Muscle of leg (tissue), 11 donors: ENCODE measurements around the gene SEPTIN11. TPM values are rescaled to one million over a fixed set of nuclear protein-coding genes. Genes with fewer than 3 reads are reported as not detected.
A peak's percentile ranks its signal among the peaks of the same experiment; 100 is the strongest.

ENCODE experiments used
- DNase-seq: peaks from one replicate; pipeline ENCODE4 v3.0.0; 2013
- H3K27ac ChIP-seq: one replicate; pipeline ENCODE4 v1.5.1; 2013; ENCODE audit warnings: mild to moderate bottlenecking, low read length, control low read depth
- H3K27me3 ChIP-seq: one replicate; pipeline ENCODE4 v1.6.1; 2013; ENCODE audit warnings: low read length; ENCODE audit not compliant: control insufficient read depth, insufficient read depth
- H3K36me3 ChIP-seq: one replicate; pipeline ENCODE4 v1.6.1; 2013; ENCODE audit warnings: low read length; ENCODE audit not compliant: control insufficient read depth, insufficient read depth
- H3K4me1 ChIP-seq: one replicate; pipeline ENCODE4 v1.6.1; 2013; ENCODE audit warnings: low read length; ENCODE audit not compliant: control insufficient read depth, insufficient read depth
- H3K4me3 ChIP-seq: one replicate; pipeline ENCODE4 v1.5.1; 2013; ENCODE audit warnings: low read length, control low read depth
- H3K9me3 ChIP-seq: replicated peaks from 2 replicates; pipeline ENCODE4 v1.6.1; 2013; ENCODE audit warnings: low read depth, low read length; ENCODE audit not compliant: control insufficient read depth
- WGBS: methylation state at CpG from one replicate; pipeline ENCODE4 v1.1.5; 2013; ENCODE audit warnings: missing lambda C conversion rate; ENCODE audit not compliant: insufficient coverage; 5-methylcytosine and 5-hydroxymethylcytosine counted together
- polyA plus RNA-seq, 8 donors: library from polyadenylated mRNA; unstranded; fragments of 120-200 nt; gene quantifications; one replicate each; pipeline versions ENCODE4 v1.2.1 to v1.2.3, GENCODE V29; 2013; ENCODE audit warnings: inconsistent platforms in 1 of 8, low replicate concordance in 1 of 8; ENCODE audit not compliant: insufficient read length in 8 of 8, insufficient read depth in 1 of 8
- total RNA-seq: library from RNA; stranded (reverse); fragments of 120-200 nt; gene quantifications from one replicate; pipeline ENCODE4 v1.2.4, GENCODE V29; 2013

Gene SEPTIN11
- total and polyA plus RNA-seq, 9 donors, result 198 to 369 (median 271) TPM

GRCh38 chr4:76930685-76931084 lies 18.9 kb upstream of the SEPTIN11 start:
- Histone ChIP-seq H3K27me3 (no peaks in the 10 kb centered on the region), H3K27ac (no peak overlapping the region), H3K4me1 (no peaks in the 10 kb centered on the region), H3K36me3 (no peaks in the 10 kb centered on the region), H3K4me3 (no peak overlapping the region), H3K9me3 (no peaks in the 10 kb centered on the region)
- WGBS, result no CpG with 5 or more reads among the region's 2 CpGs
- no peak for DNase-seq

GRCh38 chr4:76931087-76931486 lies 18.5 kb upstream of the SEPTIN11 start:
- DNase-seq, result no peak
- Histone ChIP-seq H3K4me3 (no peak overlapping the region), H3K9me3 (no peaks in the 10 kb centered on the region), H3K4me1 (no peaks in the 10 kb centered on the region), H3K27ac (no peak overlapping the region), H3K36me3 (no peaks in the 10 kb centered on the region), H3K27me3 (no peaks in the 10 kb centered on the region)

GRCh38 chr4:76931576-76932276 lies 17.8 kb upstream of the SEPTIN11 start:
- no peaks in the 10 kb centered on the region for H3K27me3 ChIP-seq
- no peaks in the 10 kb centered on the region for H3K9me3 ChIP-seq
- no peak overlapping the region for H3K4me3 ChIP-seq
- no peaks in the 10 kb centered on the region for H3K36me3 ChIP-seq
- 38% methylated on average over 1 of the region's 7 CpGs for WGBS
- H3K4me1 ChIP-seq, result no peaks in the 10 kb centered on the region
- H3K27ac ChIP-seq, result no peak overlapping the region
- DNase-seq, result no peak

- no peaks in the 10 kb centered on the region for H3K36me3 ChIP-seq
- H3K4me1 ChIP-seq, result no peaks in the 10 kb centered on the region
- H3K27ac ChIP-seq, result no peak overlapping the region
- no peak for DNase-seq
- WGBS, result no CpG with 5 or more reads among the region's 2 CpGs
- H3K9me3 ChIP-seq, result peaks cover 3% of the 10 kb centered on the region
- no peaks in the 10 kb centered on the region for H3K27me3 ChIP-seq
- no peak overlapping the region for H3K4me3 ChIP-seq
Observed at GRCh38 chr4:76939184-76939583, 10.4 kb upstream of the SEPTIN11 start.

- no CpG with 5 or more reads among the region's 6 CpGs for WGBS
- no peak for DNase-seq
- no peaks in the 10 kb centered on the region for H3K27me3 ChIP-seq
- H3K36me3 ChIP-seq, result peaks cover 4% of the 10 kb centered on the region
- H3K9me3 ChIP-seq, result peaks cover 3% of the 10 kb centered on the region
- no peak overlapping the region for H3K27ac ChIP-seq
- no peak overlapping the region for H3K4me3 ChIP-seq
- H3K4me1 ChIP-seq, result peaks cover 12% of the 10 kb centered on the region
Observed at GRCh38 chr4:76943129-76943620, 6.4 kb upstream of the SEPTIN11 start.

GRCh38 chr4:76943790-76944189 lies 5.8 kb upstream of the SEPTIN11 start:
- Histone ChIP-seq H3K4me1 (peaks cover 16% of the 10 kb centered on the region), H3K27ac (no peak overlapping the region), H3K27me3 (no peaks in the 10 kb centered on the region), H3K36me3 (peaks cover 4% of the 10 kb centered on the region), H3K4me3 (no peak overlapping the region), H3K9me3 (peaks cover 3% of the 10 kb centered on the region)
- no peak for DNase-seq
- no CpG with 5 or more reads among the region's 1 CpG for WGBS

GRCh38 chr4:76947369-76947768 lies 2.2 kb upstream of the SEPTIN11 start:
- Histone ChIP-seq H3K27me3 (no peaks in the 10 kb centered on the region), H3K9me3 (peaks cover 3% of the 10 kb centered on the region), H3K4me1 (peaks cover 16% of the 10 kb centered on the region), H3K4me3 (no peak overlapping the region), H3K36me3 (peaks cover 4% of the 10 kb centered on the region), H3K27ac (no peak overlapping the region)
- WGBS, result no CpG with 5 or more reads among the region's 2 CpGs
- DNase-seq, result peak; percentile 33

- peaks cover 4% of the 10 kb centered on the region for H3K36me3 ChIP-seq
- peak overlapping the region; percentile 91 for H3K27ac ChIP-seq
- peaks cover 22% of the 10 kb centered on the region for H3K4me1 ChIP-seq
- WGBS, result under 1% methylated on average over 54 of the region's 60 CpGs
- peak; percentile 88 for DNase-seq
- H3K9me3 ChIP-seq, result no peaks in the 10 kb centered on the region
- H3K27me3 ChIP-seq, result no peaks in the 10 kb centered on the region
- peak overlapping the region; percentile 82 for H3K4me3 ChIP-seq
Observed at GRCh38 chr4:76948443-76949275, 893 bp upstream of the SEPTIN11 start.

- DNase-seq, result peak; percentile 77
- H3K4me1 ChIP-seq, result peaks cover 32% of the 10 kb centered on the region
Observed at GRCh38 chr4:76950052-76950955, 752 bp downstream of the SEPTIN11 start.

More at GRCh38 chr4:76950052-76950955, 752 bp downstream of the SEPTIN11 start:
- Histone ChIP-seq H3K4me3 (peak overlapping the region; percentile 82), H3K27ac (peak overlapping the region; percentile 94), H3K27me3 (no peaks in the 10 kb centered on the region), H3K36me3 (peaks cover 7% of the 10 kb centered on the region), H3K9me3 (no peaks in the 10 kb centered on the region)
- 0% methylated on average over 35 of the region's 69 CpGs for WGBS
